Hepatocyte (in vitro differentiated cells): ENCODE results near the gene ALOX15. TPM values are rescaled to one million over a fixed set of nuclear protein-coding genes. Genes with fewer than 3 reads are reported as not detected.

ENCODE experiments used
- DNase-seq: peaks from one replicate; pipeline ENCODE4 v3.0.0-alpha.2; 2016; ENCODE audit warnings: low spot score
- H2AFZ ChIP-seq: fragments of 200-600 bp; sonication (generic); 2 replicates; pipeline ENCODE4 v1.6.0; 2016; ENCODE audit warnings: antibody characterized with exemption, mild to moderate bottlenecking
- H3K27ac ChIP-seq: fragments of 200-600 bp; sonication (generic); 2 replicates; pipeline ENCODE4 v1.5.1; 2016; ENCODE audit warnings: mild to moderate bottlenecking
- H3K27me3 ChIP-seq: fragments of 200-600 bp; sonication (generic); 2 replicates; pipeline ENCODE4 v1.6.1; 2016
- H3K36me3 ChIP-seq: fragments of 200-600 bp; sonication (generic); replicated peaks from 2 replicates; pipeline ENCODE4 v1.5.1; 2016; ENCODE audit warnings: low read depth; ENCODE audit not compliant: insufficient read depth
- H3K4me1 ChIP-seq: fragments of 200-600 bp; sonication (generic); 2 replicates; pipeline ENCODE4 v1.5.1; 2016; ENCODE audit warnings: mild to moderate bottlenecking, moderate library complexity; ENCODE audit not compliant: insufficient read depth
- H3K4me2 ChIP-seq: fragments of 200-600 bp; sonication (generic); 2 replicates; pipeline ENCODE4 v1.6.0; 2016
- H3K4me3 ChIP-seq: fragments of 200-600 bp; sonication (generic); 2 replicates; pipeline ENCODE4 v1.5.1; 2016; ENCODE audit warnings: mild to moderate bottlenecking
- H3K79me2 ChIP-seq: fragments of 200-600 bp; sonication (generic); 2 replicates; pipeline ENCODE4 v1.6.0; 2017; ENCODE audit warnings: mild to moderate bottlenecking
- H3K9me2 ChIP-seq: fragments of 200-600 bp; sonication (generic); replicated peaks from 2 replicates; pipeline ENCODE4 v1.6.0; 2017; ENCODE audit warnings: mild to moderate bottlenecking; ENCODE audit not compliant: insufficient read depth
- H3K9me3 ChIP-seq: fragments of 200-600 bp; sonication (generic); 2 replicates; pipeline ENCODE4 v1.5.1; 2016; ENCODE audit warnings: low read depth, mild to moderate bottlenecking
- H4K20me1 ChIP-seq: fragments of 200-600 bp; sonication (generic); 2 replicates; pipeline ENCODE4 v1.6.0; 2016; ENCODE audit warnings: mild to moderate bottlenecking; ENCODE audit not compliant: insufficient read depth, poor library complexity, severe bottlenecking
- EZH2 ChIP-seq: fragments of 200-600 bp; sonication (generic); IDR thresholded peaks from 2 replicates; pipeline ENCODE4 v1.6.1; 2016; ENCODE audit warnings: antibody characterized with exemption, mild to moderate bottlenecking, borderline replicate concordance
- EZH2phosphoT487 ChIP-seq: fragments of 200-600 bp; sonication (generic); IDR thresholded peaks from one replicate; pipeline ENCODE4 v1.6.1; 2018; ENCODE audit warnings: antibody characterized with exemption, mild to moderate bottlenecking, low read depth, moderate library complexity; ENCODE audit not compliant: unreplicated experiment, severe bottlenecking
- WGBS: methylation state at CpG from one replicate; pipeline ENCODE4 v1.1.6; 2016; ENCODE audit warnings: low lambda C conversion rate; ENCODE audit errors: missing lambda C conversion rate; 5-methylcytosine and 5-hydroxymethylcytosine counted together
- polyA plus RNA-seq: library from polyadenylated mRNA; unstranded; fragments of >200 nt; fragmentation: Nextera tagmentation; extraction: Ambion mirVana; gene quantifications from 2 replicates; pipeline ENCODE4 v1.2.1, GENCODE V29; 2016
- total RNA-seq: library from RNA; depleted of rRNA; stranded (reverse); fragments of >200 nt; gene quantifications from 2 replicates; pipeline ENCODE4 v1.2.3, GENCODE V29; 2014
- TF ChIP-seq, protein P1 (sequence below): fragments of 200-600 bp; sonication (generic); IDR thresholded peaks from 2 replicates; pipeline ENCODE4 v1.5.1; 2016; ENCODE audit warnings: antibody characterized with exemption, mild to moderate bottlenecking; ENCODE audit not compliant: poor library complexity

The ALOX15 gene
- total and polyA plus RNA-seq, 2 experiments from 2014 or later = 2.1 to 5.5 TPM

GRCh38 chr17:4635823-4636375, 5.6 kb downstream of the ALOX15 start:
- Histone ChIP-seq H3K4me2 (no peak overlapping the region), H3K27me3 (peaks cover 37% of the 10 kb centered on the region)

DNA sequence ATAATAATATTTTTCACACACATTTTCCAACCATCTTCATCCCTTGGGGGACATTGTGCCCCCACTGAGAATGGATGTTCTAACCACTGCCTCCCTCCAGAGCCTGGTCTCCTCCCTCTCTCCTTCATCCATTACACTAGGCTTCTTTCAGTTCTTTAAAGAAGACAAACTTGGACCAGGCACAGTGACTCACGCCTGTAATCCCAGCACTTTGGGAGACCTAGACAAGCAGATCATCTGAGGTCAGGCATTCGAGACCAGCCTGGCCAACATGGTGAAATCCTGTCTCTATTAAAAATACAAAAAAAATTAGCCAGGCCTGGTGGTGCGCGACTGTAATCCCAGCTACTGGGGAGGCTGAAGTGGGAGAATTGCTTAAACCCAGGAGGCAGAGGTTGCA, 6.5 kb downstream of the ALOX15 start:
- Histone ChIP-seq H3K27ac (no peak overlapping the region), H3K4me2 (no peak overlapping the region), H3K4me1 (peaks cover 3% of the 10 kb centered on the region), H2AFZ (no peak overlapping the region), H3K9me2 (no peaks in the 10 kb centered on the region), H3K4me3 (no peak overlapping the region), H3K9me3 (no peaks in the 10 kb centered on the region), H3K36me3 (no peaks in the 10 kb centered on the region), H3K27me3 (peaks cover 32% of the 10 kb centered on the region), H4K20me1 (no peaks in the 10 kb centered on the region), H3K79me2 (no peaks in the 10 kb centered on the region)
- WGBS = 51% methylated on average over 4 of the region's 4 CpGs
- no peak for DNase-seq
- TF ChIP-seq EZH2 = no peak
- no peak for TF ChIP-seq EZH2phosphoT487
- TF ChIP-seq, protein P1, sequence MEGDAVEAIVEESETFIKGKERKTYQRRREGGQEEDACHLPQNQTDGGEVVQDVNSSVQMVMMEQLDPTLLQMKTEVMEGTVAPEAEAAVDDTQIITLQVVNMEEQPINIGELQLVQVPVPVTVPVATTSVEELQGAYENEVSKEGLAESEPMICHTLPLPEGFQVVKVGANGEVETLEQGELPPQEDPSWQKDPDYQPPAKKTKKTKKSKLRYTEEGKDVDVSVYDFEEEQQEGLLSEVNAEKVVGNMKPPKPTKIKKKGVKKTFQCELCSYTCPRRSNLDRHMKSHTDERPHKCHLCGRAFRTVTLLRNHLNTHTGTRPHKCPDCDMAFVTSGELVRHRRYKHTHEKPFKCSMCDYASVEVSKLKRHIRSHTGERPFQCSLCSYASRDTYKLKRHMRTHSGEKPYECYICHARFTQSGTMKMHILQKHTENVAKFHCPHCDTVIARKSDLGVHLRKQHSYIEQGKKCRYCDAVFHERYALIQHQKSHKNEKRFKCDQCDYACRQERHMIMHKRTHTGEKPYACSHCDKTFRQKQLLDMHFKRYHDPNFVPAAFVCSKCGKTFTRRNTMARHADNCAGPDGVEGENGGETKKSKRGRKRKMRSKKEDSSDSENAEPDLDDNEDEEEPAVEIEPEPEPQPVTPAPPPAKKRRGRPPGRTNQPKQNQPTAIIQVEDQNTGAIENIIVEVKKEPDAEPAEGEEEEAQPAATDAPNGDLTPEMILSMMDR = no peak

More at GRCh38 chr17:4635823-4636375, 5.6 kb downstream of the ALOX15 start:
- no peak overlapping the region for H3K4me3 ChIP-seq
- H3K36me3 ChIP-seq = no peaks in the 10 kb centered on the region
- DNase-seq = no peak
- TF ChIP-seq EZH2 = no peak
- TF ChIP-seq, protein P1 = no peak
- TF ChIP-seq EZH2phosphoT487 = no peak
- peaks cover 3% of the 10 kb centered on the region for H3K4me1 ChIP-seq
- H3K79me2 ChIP-seq = no peaks in the 10 kb centered on the region
- no peak overlapping the region for H3K27ac ChIP-seq
- WGBS = 40% methylated on average over 7 of the region's 10 CpGs
- no peaks in the 10 kb centered on the region for H3K9me2 ChIP-seq
- H2AFZ ChIP-seq = no peak overlapping the region
- H3K9me3 ChIP-seq = no peaks in the 10 kb centered on the region
- no peaks in the 10 kb centered on the region for H4K20me1 ChIP-seq

- WGBS = 93% methylated on average over 2 of the region's 2 CpGs
- H3K4me1 ChIP-seq = no peaks in the 10 kb centered on the region
Measured at GRCh38 chr17:4633643-4634042, 7.8 kb downstream of the ALOX15 start.

More at GRCh38 chr17:4633643-4634042, 7.8 kb downstream of the ALOX15 start:
- H2AFZ ChIP-seq = no peak overlapping the region
- TF ChIP-seq EZH2 (no peak), EZH2phosphoT487 (no peak)
- TF ChIP-seq, protein P1 = no peak
- H3K79me2 ChIP-seq = no peaks in the 10 kb centered on the region
- no peak overlapping the region for H3K4me3 ChIP-seq
- DNase-seq = no peak
- H3K27me3 ChIP-seq = peaks cover 24% of the 10 kb centered on the region
- H3K9me2 ChIP-seq = no peaks in the 10 kb centered on the region
- no peaks in the 10 kb centered on the region for H3K36me3 ChIP-seq
- no peaks in the 10 kb centered on the region for H4K20me1 ChIP-seq
- no peaks in the 10 kb centered on the region for H3K9me3 ChIP-seq
- no peak overlapping the region for H3K27ac ChIP-seq
- H3K4me2 ChIP-seq = no peak overlapping the region
